ENCODE results near the gene CLEC4M.

The CLEC4M gene

GRCh38 chr19:7729211-7729610 lies 33.8 kb upstream of the CLEC4M start:
- Histone ChIP-seq H3K79me2 (ENCODE audit: insufficient read depth, low read length) (no peaks in the 10 kb centered on the region), H3K9me3 (ENCODE audit: insufficient read depth, low read length, severe bottlenecking) (no peaks in the 10 kb centered on the region), H3K27me3 (ENCODE audit: insufficient read depth, low read length, poor library complexity) (no peaks in the 10 kb centered on the region), H4K20me1 (ENCODE audit: insufficient read depth, low read length) (no peaks in the 10 kb centered on the region), H3K27ac (ENCODE audit: low read length) (no peak overlapping the region), H3K4me2 (ENCODE audit: insufficient read depth, low read length) (no peak overlapping the region), H2AFZ (ENCODE audit: low read depth, low read length) (no peak overlapping the region), H3K9ac (ENCODE audit: low read depth, low read length) (no peak overlapping the region), H3K4me3 (ENCODE audit: low read depth in 1 of 2, low read length in 2 of 2) (no peak overlapping the region), H3K4me1 (ENCODE audit: insufficient read depth, low read length) (no peaks in the 10 kb centered on the region), H3K36me3 (ENCODE audit: insufficient read depth, low read length) (no peaks in the 10 kb centered on the region)
- ATAC-seq (ENCODE audit: insufficient read depth, low read depth) (no peak), DNase-seq (no peak)
- no peak for TF ChIP-seq EZH2 (IDR thresholded peaks at IDR 0.05; ENCODE audit: borderline replicate concordance, low read depth, low read length, severe bottlenecking)
- TF ChIP-seq CTCF (IDR thresholded peaks at IDR 0.05; ENCODE audit: borderline replicate concordance, extremely low read depth, low read length, poor library complexity, severe bottlenecking): no peak

GRCh38 chr19:7729831-7730285 lies 33.2 kb upstream of the CLEC4M start:
- no peak overlapping the region for H3K27ac ChIP-seq (ENCODE audit: low read length)
- TF ChIP-seq EZH2 (IDR thresholded peaks at IDR 0.05; ENCODE audit: borderline replicate concordance, low read depth, low read length, severe bottlenecking): no peak
- TF ChIP-seq CTCF (IDR thresholded peaks at IDR 0.05; ENCODE audit: borderline replicate concordance, extremely low read depth, low read length, poor library complexity, severe bottlenecking): no peak
- no peak for DNase-seq
- no peaks in the 10 kb centered on the region for H3K27me3 ChIP-seq (ENCODE audit: insufficient read depth, low read length, poor library complexity)
- no peaks in the 10 kb centered on the region for H4K20me1 ChIP-seq (ENCODE audit: insufficient read depth, low read length)
- H3K4me1 ChIP-seq (ENCODE audit: insufficient read depth, low read length): no peaks in the 10 kb centered on the region
- no peak overlapping the region for H3K4me3 ChIP-seq (ENCODE audit: low read depth in 1 of 2, low read length in 2 of 2)
- H3K36me3 ChIP-seq (ENCODE audit: insufficient read depth, low read length): no peaks in the 10 kb centered on the region
- H2AFZ ChIP-seq (ENCODE audit: low read depth, low read length): no peak overlapping the region
- ATAC-seq (ENCODE audit: insufficient read depth, low read depth): no peak
- H3K79me2 ChIP-seq (ENCODE audit: insufficient read depth, low read length): no peaks in the 10 kb centered on the region
- H3K9ac ChIP-seq (ENCODE audit: low read depth, low read length): no peak overlapping the region
- H3K4me2 ChIP-seq (ENCODE audit: insufficient read depth, low read length): no peak overlapping the region
- H3K9me3 ChIP-seq (ENCODE audit: insufficient read depth, low read length, severe bottlenecking): no peaks in the 10 kb centered on the region

GRCh38 chr19:7730286-7731217 lies 32.5 kb upstream of the CLEC4M start:
- no peaks in the 10 kb centered on the region for H4K20me1 ChIP-seq (ENCODE audit: insufficient read depth, low read length)
- no peaks in the 10 kb centered on the region for H3K27me3 ChIP-seq (ENCODE audit: insufficient read depth, low read length, poor library complexity)
- DNase-seq (no peak), ATAC-seq (ENCODE audit: insufficient read depth, low read depth) (no peak)
- no peaks in the 10 kb centered on the region for H3K4me1 ChIP-seq (ENCODE audit: insufficient read depth, low read length)
- H2AFZ ChIP-seq (ENCODE audit: low read depth, low read length): no peak overlapping the region
- H3K27ac ChIP-seq (ENCODE audit: low read length): no peak overlapping the region
- H3K36me3 ChIP-seq (ENCODE audit: insufficient read depth, low read length): no peaks in the 10 kb centered on the region
- no peak overlapping the region for H3K4me3 ChIP-seq (ENCODE audit: low read depth in 1 of 2, low read length in 2 of 2)
- H3K9me3 ChIP-seq (ENCODE audit: insufficient read depth, low read length, severe bottlenecking): no peaks in the 10 kb centered on the region
- H3K4me2 ChIP-seq (ENCODE audit: insufficient read depth, low read length): no peak overlapping the region
- no peak for TF ChIP-seq EZH2 (IDR thresholded peaks at IDR 0.05; ENCODE audit: borderline replicate concordance, low read depth, low read length, severe bottlenecking)
- no peak for TF ChIP-seq CTCF (IDR thresholded peaks at IDR 0.05; ENCODE audit: borderline replicate concordance, extremely low read depth, low read length, poor library complexity, severe bottlenecking)
- H3K79me2 ChIP-seq (ENCODE audit: insufficient read depth, low read length): no peaks in the 10 kb centered on the region
- H3K9ac ChIP-seq (ENCODE audit: low read depth, low read length): no peak overlapping the region

Measured in DND-41 (cell line).